ENCODE data around the gene BRSK1.

The BRSK1 gene

DNA sequence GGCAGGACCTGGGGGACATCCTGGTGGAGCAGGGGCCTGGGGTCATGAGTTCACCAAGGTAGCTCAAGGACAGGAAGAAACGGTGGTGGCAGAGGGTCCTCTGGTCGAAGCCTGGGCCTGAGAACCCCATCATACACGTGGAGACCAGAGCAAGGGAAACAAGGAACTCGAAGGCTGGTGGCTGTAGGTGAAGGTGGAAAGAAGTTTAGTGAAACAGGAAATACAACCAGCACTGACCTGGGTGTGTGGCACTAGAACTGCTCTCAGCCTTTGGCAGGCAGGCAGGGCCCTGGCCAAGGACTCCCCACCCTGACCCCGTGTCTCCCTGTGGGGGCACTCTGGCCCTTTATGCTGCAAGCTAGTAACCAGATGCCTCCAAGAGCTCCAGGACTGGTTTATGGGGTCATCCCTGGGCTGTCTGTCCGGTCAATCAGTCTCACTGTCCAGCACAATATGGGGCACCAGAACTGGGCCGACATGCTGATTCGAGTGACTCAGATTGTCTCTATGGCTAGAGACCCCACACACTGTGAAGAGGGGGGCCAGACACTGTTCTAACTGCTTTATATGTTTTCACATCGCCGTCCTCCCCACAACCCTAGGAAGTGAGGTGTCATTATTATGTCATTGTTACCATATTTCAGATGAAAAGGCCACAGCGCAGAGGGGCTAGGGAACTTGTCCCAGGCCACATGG, 67.0 kb downstream of the BRSK1 start:
- in situ Hi-C loops (cut with MboI; ENCODE audit: low sequenced_read_pairs): no loop called here

DNA sequence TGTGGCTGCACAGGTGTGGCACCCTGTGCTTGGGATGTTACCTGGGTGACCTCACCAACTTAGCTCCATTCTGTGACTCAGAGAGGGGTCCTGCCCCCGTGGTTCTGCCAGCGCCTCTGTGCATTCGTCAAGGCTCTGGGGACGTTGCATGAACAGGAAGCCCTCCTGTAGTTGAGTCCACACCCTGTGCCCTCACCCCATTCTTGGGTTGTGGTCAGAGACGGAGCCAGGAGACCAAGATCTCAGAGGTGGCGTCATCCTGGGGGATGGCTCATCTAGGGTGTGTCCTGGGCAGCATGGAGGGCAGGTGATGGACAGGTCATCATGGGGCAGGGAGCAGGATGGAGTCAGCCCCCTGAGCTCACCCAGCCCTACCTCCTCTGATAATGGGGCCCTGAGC, 68.2 kb downstream of the BRSK1 start:
- in situ Hi-C loops (cut with MboI; ENCODE audit: low sequenced_read_pairs): no loop called here

DNA sequence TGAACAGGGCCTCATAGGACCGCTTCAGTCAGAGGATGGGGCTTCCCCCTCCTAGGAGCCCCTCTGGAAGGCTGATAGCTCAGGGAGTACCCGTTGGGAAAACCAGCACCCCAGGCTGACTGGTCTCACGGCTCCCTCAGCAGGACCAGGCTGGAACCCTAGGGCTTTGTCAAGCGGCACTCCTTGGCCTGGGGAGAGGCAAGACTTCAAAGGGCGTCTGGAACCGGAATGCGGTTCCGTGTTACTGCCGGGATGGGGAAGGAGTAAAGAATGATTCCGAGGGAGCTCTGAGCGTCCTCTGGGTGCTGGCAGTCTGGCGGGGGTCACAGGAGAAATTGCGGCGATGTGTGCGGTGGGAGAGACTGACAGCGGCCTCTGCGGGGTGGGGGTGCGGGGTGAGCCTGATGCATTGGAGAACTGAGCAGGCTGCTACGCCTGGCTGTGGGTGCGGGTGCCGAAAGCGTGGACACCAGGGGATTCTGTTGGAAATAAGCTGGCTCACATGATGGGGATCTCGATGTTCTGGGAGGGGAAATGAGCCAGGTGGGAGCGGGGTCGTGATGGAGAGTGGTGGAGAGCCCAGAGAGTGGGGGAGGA, 68.8 kb downstream of the BRSK1 start:
- in situ Hi-C loops (cut with MboI; ENCODE audit: low sequenced_read_pairs): no loop called here

GRCh38 chr19:55353356-55353802, 69.6 kb downstream of the BRSK1 start:
- in situ Hi-C loops (cut with MboI; ENCODE audit: low sequenced_read_pairs): no loop called here

DNA sequence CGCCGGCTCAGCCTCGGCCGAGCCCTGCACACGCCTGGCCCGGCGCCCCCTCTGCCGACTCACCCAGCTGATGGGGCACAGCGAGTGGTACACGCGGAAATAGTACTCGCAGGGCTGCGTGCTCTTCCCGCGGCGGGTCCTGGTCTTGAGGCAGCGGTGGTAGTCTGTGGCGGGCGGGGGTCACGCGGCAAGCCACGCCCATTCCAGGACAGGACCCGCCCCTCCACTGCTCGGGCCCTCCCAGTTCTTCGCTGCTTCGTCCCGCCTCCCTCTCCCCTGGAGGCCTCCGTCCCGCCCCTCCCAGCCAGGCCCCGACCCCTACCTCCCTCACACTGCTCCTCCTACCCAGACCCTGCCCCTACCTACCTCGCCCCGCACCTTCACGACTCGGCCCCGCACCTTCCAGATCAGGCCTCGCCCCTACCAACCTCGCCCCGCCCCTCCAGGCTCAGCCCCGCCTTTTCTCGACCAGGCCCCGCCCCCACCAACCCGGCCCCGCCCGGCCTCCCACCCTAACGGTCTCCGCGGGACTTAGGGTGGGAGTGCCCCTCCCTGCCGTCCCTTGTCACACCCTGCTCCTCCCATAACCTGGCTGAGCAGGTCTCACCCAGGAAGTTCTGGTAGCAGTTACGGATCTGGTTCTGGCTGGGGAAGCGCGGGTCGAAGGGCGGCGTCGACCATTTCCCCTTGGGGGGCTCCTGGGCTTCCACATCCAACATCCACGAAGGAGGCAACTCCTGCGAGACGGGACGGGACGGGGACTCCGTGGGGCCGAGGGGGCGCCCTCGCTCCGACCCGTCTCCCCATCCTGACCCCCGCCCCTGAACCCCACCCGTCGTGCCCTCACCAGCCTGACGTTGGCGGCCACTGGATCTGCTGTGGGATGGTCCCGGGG, 70.3 kb downstream of the BRSK1 start:
- in situ Hi-C loops (cut with MboI; ENCODE audit: low sequenced_read_pairs): no loop called here

- in situ Hi-C loops (cut with MboI; ENCODE audit: low sequenced_read_pairs): no loop called here
These were observed 71.0 kb downstream of the BRSK1 start, which contains the start of gene COX6B2 for GRCh38 chr19:55354698-55355212. Gene COX6B2 (minus strand): TSS chr19:55354719. CDS start chr19:55354521, 198 bp downstream.

GRCh38 chr19:55355213-55355821, 71.5 kb downstream of the BRSK1 start:
- in situ Hi-C loops (cut with MboI; ENCODE audit: low sequenced_read_pairs): no loop called here

GRCh38 chr19:55358493-55358892, 74.7 kb downstream of the BRSK1 start:
- in situ Hi-C loops (cut with MboI; ENCODE audit: low sequenced_read_pairs): no loop called here

DNA sequence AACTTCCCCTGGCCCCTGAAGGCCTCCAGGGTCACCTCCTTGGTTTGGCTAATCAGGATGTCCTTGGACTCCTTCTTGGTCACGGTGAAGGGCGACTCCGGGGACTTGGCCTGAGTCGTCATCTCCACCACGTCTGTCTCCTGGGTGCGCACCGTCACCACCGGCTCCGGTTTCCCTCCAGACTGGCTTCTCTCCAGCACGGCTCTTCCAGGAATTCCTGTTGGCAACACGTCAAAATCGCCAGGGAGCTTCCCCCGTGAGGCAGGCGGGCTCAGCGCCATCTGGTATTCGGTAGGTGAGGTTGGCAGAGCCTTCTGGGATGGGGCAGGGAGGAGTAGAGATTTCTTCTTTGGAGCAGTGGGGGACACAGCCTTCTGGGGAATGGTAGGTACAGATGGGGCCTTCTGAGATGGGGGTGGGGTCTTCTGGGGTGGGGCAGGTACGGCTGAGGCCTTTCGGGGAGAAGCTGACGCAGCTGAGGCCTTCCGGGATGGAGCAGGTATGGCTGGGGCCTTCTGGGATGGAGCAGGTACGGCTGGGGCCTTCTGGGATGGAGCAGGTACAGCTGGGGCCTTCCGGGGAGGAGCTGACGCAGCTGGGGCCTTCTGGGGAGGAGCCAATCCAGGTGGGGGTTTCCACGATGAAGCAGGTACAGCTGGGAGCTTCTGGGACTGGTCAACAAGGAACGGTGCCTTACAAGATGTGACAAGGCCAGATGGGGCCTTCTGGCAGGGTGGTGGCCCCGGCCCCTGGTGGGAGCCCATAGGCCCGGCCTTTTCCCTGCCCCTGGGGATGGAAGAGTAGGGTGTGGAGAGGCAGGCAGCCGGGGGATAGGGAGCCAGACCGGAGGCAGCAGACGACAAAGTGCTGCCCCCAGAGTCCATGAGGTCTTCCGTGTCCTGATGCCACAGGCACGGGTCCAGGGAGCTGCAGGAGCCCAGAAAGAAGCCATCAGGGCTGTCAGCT, 75.4 kb downstream of the BRSK1 start:
- in situ Hi-C loops (cut with MboI; ENCODE audit: low sequenced_read_pairs): no loop called here

DNA sequence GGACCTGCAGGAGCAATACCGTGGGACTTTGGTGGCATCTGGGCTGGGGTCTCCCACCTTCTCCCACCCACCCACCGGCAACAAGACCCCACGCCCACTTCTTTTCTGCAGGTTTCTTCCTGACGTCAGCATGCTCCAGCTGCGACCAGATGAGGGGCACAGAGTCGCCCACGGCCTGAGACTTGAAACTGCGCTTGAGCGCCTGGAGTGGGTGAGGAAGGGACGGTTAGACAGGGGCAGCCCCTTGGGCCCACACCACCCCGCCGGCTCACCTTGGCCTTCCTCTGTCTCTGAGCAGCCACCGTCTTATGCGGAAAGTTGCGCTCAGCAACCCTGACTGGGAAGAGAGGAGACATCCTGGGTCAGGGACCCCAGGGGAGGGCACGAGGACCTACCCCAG, 77.1 kb downstream of the BRSK1 start:
- in situ Hi-C loops (cut with MboI; ENCODE audit: low sequenced_read_pairs): no loop called here

Measured in HL-60/S4 treated with retinoic acid at 250 ng/mL for 4 days and 3 days (cell line).